ENCODE results near the gene SORCS3. TPM values are rescaled to one million over a fixed set of nuclear protein-coding genes. Genes with fewer than 3 reads are reported as not detected.
"Not testable (repeated sequence)": the region's sequence is repeated elsewhere in the genome, so short reads cannot be mapped to it uniquely, and the experiment has no call there.

Gene SORCS3
- total RNA-seq, 1 experiment from 2014 or later: not detected

DNA sequence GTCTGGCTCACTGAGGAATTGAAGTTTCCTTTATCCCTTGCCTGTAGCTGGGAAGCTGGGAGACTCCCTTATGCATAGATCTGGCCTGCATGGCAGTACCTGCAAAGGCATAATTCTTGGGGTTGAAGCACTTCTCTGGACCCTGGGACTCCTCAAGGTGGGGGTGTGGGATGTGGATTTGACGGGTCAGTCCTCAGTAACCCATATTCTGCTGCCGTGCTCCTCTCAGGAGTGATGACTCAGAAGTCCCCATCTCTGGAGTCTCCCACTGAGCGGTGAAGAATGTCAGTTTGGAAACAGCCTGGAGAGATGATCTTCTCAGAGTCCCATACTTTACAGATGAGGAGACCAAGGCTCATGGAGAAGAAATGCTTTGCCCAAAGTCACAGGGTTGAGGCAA, 49.0 kb downstream of the SORCS3 start:
- DNase-seq (ENCODE audit: low spot score): no peak

- no peak for DNase-seq (ENCODE audit: low spot score)
Observed at GRCh38 chr10:104690959-104691358, 49.9 kb downstream of the SORCS3 start.

DNA sequence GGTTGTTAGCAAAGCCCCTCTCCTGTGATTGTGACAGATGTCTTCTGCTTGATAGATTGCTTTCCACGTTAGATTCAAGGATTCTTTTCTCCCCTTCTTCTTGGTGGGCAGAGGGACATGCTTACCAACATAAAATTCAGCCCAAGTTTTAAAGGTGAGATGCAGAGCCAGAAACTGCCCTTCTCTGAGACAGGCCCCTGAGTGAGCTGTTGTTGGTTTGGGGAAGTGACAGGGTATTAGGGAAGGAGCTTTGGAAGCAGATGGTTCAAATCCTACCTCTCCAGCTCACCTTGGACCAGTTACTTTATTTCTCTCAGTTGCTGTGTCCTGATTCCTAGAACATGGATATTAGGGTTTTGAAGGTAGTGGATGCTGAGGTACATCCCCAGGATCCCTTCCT, 53.0 kb downstream of the SORCS3 start:
- no peak for DNase-seq (ENCODE audit: low spot score)

GRCh38 chr10:104703262-104703661, 62.2 kb downstream of the SORCS3 start:
- not testable (repeated sequence) for DNase-seq (ENCODE audit: low spot score)

DNA sequence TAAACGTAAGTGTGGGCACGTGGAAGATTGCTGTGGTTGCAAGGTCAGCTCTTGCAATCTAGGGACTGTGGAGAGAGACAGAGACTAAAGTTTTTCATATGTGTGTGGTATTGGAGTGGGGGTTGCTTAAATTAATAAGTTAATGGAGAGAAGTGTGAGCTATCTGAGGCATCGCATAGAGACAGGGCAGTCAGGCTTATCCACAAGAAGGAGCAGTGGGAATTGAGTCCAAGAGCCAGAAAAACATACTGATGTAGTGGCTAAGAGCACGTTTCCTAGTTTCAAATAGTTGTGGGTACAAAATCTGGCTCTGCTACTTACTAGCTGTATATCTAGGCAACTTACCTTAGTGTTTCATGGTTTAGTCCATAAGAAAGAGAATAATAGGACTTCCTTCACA, 65.8 kb downstream of the SORCS3 start:
- DNase-seq (ENCODE audit: low spot score): no peak

DNA sequence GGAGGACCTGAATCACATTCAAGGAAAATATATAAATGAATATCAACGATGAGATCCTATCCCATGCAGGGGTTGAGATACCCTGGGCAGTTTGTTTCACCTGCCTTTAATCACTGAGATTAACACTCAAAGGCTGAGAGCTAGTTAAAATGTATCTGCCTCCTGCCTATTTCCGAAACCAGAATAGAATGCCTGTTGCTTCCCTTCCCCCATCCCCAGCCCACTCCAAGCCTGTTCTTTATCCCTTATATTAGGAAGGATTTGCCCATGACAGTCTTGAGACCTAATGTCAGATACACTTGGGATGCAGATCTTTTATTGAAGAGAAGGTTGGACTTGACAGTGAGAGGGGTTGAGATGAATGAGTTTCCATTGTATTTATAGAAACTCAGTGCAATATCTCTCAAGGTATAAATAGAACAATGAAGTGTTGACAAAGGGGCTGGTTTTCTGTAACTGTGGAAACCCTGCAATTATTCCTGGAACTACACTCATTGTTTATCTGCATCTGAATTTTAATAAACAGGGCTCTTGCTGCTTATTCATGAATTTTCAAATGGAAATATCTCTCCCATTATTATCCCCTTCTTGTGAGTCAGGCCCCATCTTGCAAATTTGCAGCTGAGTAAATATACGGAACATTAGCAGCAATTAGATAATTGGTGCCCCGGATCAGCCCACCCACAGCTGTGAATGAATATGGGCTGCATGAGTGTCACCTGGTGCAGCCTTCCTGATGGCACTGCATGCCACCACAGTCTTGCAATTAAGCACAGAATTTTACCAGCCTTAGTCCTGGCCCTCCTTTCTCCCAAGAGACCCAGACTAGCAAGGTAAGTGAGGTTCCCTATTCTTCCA, 66.7 kb downstream of the SORCS3 start:
- DNase-seq (ENCODE audit: low spot score): no peak

DNA sequence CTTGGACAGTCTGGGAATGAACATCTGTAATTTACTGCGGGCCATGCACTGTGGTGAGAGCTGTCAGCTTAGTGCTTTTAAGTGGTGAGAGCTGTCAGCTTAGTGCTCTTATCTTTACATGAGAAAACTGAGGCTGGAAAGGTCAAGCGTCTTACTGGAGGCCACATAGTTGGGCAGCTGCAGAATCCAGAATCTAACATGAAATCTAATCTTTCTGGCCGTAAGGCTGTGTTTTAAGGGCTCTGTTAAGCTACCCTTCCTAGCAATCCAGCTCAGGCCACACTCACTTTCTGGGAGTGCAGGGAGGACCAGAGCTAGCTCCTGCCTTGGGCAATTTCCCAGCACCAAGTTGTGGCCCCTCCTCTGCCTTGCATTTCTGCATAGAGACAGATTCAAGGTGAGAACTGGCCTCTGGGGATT, 70.2 kb downstream of the SORCS3 start:
- no peak for DNase-seq (ENCODE audit: low spot score)

DNA sequence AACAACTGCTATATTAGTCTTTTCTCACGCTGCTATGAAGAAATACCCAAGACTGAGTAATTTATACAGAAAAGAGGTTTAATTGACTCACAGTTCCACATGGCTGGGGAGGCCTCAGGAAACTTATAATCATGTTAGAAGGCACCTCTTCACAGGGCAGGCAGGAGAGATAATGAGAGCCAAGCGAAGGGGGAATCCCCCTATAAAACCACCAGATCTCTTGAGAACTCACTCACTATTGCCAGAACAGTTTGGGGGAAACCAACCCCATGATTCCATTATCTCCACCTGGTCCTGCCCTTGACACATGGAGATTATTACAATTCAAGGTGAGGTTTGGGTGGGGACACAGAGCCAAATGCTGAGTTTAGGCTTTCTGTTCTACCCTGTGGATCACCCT, 89.5 kb downstream of the SORCS3 start:
- DNase-seq (ENCODE audit: low spot score): not testable (repeated sequence)

DNA sequence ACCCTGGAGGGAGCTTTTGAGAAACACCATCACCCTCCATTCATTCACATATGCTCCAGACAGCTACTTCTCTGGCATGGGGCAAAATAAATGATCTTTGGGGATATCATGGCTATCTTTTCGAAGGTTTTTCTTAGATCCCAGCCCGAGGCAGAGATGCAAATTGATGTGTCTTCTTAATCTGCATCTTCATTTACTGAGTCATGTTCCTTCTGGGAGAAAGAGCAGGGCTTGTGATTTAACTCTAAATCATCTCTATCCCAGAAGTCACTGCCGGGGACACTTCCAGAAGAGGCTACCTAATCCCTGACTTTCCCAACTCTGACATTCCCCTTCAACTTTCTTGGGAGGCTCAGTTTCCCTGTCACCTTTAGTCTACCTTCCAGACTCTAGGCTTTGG, 90.1 kb downstream of the SORCS3 start:
- DNase-seq (ENCODE audit: low spot score): no peak

GRCh38 chr10:104732222-104732621, 91.1 kb downstream of the SORCS3 start:
- DNase-seq (ENCODE audit: low spot score): no peak

DNA sequence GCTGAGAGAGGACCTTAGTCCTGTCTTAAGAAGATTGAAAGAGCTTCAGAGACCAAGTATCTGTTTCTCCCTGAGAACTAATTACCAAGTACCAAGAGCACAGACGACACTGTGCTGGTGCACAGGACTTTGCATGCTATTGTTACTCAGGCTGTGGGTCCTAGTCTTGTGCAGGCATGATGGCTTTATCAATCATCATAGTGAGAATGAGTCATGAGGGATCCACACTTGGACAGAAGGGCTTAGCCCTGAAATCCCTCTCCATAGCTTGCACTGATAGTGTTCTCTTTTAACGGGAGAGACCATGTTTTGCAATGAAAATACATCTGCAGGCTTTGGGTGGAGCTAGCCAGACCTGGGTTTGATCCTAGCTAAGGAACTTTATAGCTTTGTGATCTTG, 93.3 kb downstream of the SORCS3 start:
- DNase-seq (ENCODE audit: low spot score): no peak

DNA sequence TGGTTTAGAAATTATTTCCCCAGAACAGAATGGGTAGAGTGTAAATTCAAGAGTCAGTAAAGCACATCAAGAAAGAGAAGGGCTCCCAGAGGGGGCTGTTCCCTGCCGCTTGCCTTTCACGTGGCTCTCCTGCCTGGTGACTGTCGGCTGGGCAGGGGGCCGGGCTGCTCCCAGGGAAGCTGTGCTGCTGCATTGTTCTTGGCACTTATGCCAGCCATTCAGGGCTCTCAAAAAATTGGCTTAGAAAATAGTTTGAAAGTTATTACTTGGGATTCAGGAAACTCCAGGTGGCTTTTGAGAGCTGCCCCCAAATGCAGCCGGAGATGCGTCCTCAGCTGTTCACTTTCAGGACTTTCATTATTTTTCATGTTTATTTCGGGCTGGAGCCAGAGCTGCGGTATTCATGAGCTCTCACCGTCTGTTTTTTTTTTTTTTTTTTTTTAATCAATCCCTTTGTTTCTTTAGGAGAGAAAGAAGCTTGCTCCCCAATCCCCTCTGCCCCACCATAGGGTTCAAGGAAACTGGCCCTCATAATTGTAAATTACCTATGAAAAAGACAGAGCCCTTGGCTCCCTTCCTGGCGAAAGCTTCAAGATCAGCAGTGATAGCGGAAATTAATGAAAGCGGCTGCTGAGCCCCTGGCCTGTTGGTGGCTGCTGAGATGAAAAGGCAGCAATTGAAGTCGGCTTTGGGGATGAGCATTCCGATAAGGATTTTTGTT, 94.1 kb downstream of the SORCS3 start:
- DNase-seq (ENCODE audit: low spot score): no peak

- no peak for DNase-seq (ENCODE audit: low spot score)
Observed at GRCh38 chr10:104735757-104736391, 94.8 kb downstream of the SORCS3 start.

DNA sequence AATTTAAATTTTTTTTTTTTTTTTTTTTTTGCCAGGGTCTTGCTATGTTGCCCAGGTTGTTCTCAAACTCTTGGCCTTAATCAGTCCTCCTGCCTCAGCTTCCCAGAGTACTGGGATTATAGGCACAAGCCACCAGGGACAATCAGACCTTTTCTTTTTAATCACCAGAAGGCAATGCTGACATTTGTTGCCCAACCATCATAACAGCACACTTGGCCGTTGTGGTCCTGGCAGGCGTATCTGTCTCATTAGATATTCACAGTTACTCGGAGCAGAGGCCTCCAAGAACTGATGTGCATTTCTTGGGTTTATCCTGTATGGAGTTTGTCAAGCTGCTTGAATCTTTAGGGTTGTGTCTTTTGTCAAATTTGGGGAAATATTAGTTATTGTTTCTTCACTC, 100.0 kb downstream of the SORCS3 start:
- no peak for DNase-seq (ENCODE audit: low spot score)

GRCh38 chr10:104744052-104744451, 103.0 kb downstream of the SORCS3 start:
- DNase-seq (ENCODE audit: low spot score): no peak

GRCh38 chr10:104750291-104750690, 109.2 kb downstream of the SORCS3 start:
- no peak for DNase-seq (ENCODE audit: low spot score)

DNA sequence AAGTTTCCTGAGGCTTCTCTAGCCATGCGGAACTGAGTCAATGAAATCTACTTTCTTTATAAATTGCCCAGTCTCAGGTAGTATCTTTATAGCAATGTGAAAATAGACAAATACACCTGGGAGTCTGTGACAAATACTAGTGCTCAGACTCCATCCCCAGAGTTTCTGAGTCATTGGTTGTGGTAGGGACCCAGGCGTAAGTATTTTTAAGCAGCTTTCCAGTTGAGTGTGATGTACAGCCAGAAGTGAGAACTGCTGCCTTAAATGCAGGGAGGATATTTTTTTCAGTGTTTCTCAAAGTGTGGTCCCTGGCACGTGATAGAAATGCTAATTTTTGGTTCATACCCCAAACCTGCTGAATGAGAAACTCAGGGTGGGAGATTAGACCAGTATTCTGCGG, 121.7 kb downstream of the SORCS3 start:
- DNase-seq (ENCODE audit: low spot score): no peak

- no peak for DNase-seq (ENCODE audit: low spot score)
Observed at GRCh38 chr10:104766341-104766740, 125.3 kb downstream of the SORCS3 start.

DNA sequence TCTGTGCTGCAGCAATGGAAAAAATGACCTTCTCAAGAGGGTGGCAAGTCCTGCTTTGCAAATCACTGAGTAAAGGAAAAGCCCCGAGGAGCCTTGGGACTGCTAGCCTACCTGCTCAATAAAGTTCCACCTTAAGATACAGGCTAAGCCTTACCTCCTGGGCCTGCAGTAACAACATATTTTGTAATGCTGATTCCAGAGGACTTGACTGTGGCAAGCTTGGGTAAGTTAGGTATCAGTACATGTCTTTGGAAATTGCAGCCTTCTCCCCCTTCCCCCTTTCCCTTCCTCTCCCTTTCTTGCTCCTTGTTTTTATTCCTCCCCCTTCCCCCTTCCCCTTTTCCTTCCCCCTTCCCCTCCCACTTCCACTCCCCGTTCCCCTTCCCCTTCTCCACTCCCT, 126.2 kb downstream of the SORCS3 start:
- no peak for DNase-seq (ENCODE audit: low spot score)

DNA sequence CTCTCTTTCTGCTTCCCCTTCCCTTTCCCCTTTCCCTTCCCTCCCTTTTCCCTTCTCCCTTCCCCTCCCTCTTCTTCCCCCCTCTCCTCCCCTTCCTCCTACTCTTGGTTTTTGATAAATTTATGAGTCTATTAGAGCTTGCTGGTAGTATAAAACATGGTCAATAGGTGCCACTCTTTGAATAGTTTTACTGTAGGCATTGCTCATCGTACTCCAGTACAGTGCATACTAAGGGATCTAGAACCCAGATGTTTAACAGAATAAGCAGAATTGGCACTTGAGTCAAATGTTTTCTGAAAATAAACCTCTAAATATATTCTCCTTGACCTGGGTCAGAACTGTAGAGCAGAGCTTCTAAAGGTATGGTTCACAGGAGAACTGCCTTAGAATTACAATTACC, 126.7 kb downstream of the SORCS3 start:
- DNase-seq (ENCODE audit: low spot score): no peak

DNA sequence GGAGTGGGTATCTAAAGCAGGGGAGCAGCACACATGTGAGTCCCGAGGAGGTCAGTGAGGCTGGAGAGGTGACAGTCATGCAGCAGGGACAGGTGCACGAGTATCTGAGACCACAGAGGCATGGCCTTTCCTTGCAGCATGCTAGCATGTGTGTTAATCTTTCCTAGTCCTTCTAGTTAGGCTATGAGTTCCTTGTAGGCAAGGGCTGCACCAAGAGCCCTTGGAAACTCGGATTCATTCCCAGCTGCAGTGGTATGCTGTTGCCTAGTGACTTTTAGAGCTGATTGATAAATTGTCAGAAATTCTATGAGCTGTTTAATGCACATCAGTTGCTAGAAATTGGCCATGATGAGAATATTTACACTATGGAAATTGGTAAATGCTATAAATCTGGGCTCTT, 132.0 kb downstream of the SORCS3 start:
- no peak for DNase-seq (ENCODE audit: low spot score)

GRCh38 chr10:104774234-104774633, 133.1 kb downstream of the SORCS3 start:
- no peak for DNase-seq (ENCODE audit: low spot score)
